ENCODE data around the gene KHK. TPM values are rescaled to one million over a fixed set of nuclear protein-coding genes. Genes with fewer than 3 reads are reported as not detected.
"Not testable (repeated sequence)": the region's sequence is repeated elsewhere in the genome, so short reads cannot be mapped to it uniquely, and the experiment has no call there.

KHK gene
- total and polyA plus RNA-seq, 3 experiments from 2014 or later, result 6.5 to 17.8 (median 14.5) TPM

- Histone ChIP-seq H3K27me3 (ENCODE audit: insufficient read depth, low read length, poor library complexity, severe bottlenecking) (no peaks in the 10 kb centered on the region), H3K9me3 (ENCODE audit: low read length) (no peaks in the 10 kb centered on the region), H3K4me1 (ENCODE audit: insufficient read depth, low read length) (peaks cover 45% of the 10 kb centered on the region), H3K27ac (ENCODE audit: low read depth, low read length) (peak overlapping the region; percentile 38), H3K4me3 (ENCODE audit: low read length) (peak overlapping the region; percentile 60), H3K36me3 (ENCODE audit: insufficient read depth, low read length) (peaks cover 26% of the 10 kb centered on the region)
- peaks cover 62 to 80% (median 76%) of the 10 kb centered on the region in 3 donors for H3K4me1 Mint-ChIP-seq
- DNase-seq, result peak in 2 of 5 donors; percentile 16 to 68
- H3K9me3 Mint-ChIP-seq, result no peaks in the 10 kb centered on the region
- POLR2A ChIA-PET, result interaction anchor here (0.6 to 2.8 kb wide), 11 partner anchors 10 to 62 kb away, joined by 3 to 58 read pairs (median 5); partner anchors contain the start of genes ABHD1, AGBL5, PREB and TMEM214
- peak overlapping the region; percentile 61 to 95 (median 88) for H3K27ac Mint-ChIP-seq
- CTCF ChIA-PET, result interaction anchor here (0.7 to 2.9 kb wide), 7 partner anchors 9 to 22 kb away, joined by 3 to 11 read pairs (median 6); partner anchors contain the start of genes AGBL5 and KHK
- peak overlapping the region; percentile 74 to 91 (median 82) for H3K4me3 Mint-ChIP-seq
- H3K27me3 Mint-ChIP-seq, result no peaks in the 10 kb centered on the region
- peaks cover 0 to 35% (median 4%) of the 10 kb centered on the region in 3 donors for H3K36me3 Mint-ChIP-seq
Measured at GRCh38 chr2:27071990-27072830, 14.4 kb upstream of the KHK start.

GRCh38 chr2:27072920-27073319 is 13.7 kb upstream of the KHK start:
- Histone ChIP-seq H3K27ac (ENCODE audit: low read depth, low read length) (no peak overlapping the region), H3K27me3 (ENCODE audit: insufficient read depth, low read length, poor library complexity, severe bottlenecking) (no peaks in the 10 kb centered on the region), H3K9me3 (ENCODE audit: low read length) (no peaks in the 10 kb centered on the region), H3K36me3 (ENCODE audit: insufficient read depth, low read length) (peaks cover 26% of the 10 kb centered on the region), H3K4me1 (ENCODE audit: insufficient read depth, low read length) (peaks cover 45% of the 10 kb centered on the region), H3K4me3 (ENCODE audit: low read length) (no peak overlapping the region)
- Mint-ChIP-seq H3K27me3 (peaks cover 0 to under 1% of the 10 kb centered on the region in 2 donors), H3K27ac (peak overlapping the region; percentile 14 to 95 (median 78)), H3K9me3 (no peaks in the 10 kb centered on the region), H3K4me3 (peak overlapping the region; percentile 74 to 91 (median 82)), H3K4me1 (peaks cover 61 to 73% (median 70%) of the 10 kb centered on the region in 3 donors), H3K36me3 (peaks cover 0 to 28% (median 4%) of the 10 kb centered on the region in 3 donors)
- CTCF ChIA-PET, result interaction anchor here (0.7 to 2.9 kb wide), 3 partner anchors 8 to 22 kb away, joined by 4 to 10 read pairs (median 7); partner anchors contain the start of gene KHK
- POLR2A ChIA-PET, result interaction anchor here (0.8 to 2.8 kb wide), 2 partner anchors 9 to 22 kb away, joined by 3 to 37 read pairs; no protein-coding TSS in a partner anchor
- no peak for DNase-seq

GRCh38 chr2:27073782-27074181 is 12.8 kb upstream of the KHK start:
- H3K4me1 ChIP-seq (ENCODE audit: insufficient read depth, low read length), result peaks cover 45% of the 10 kb centered on the region
- DNase-seq, result no peak
- Mint-ChIP-seq H3K4me3 (peak overlapping the region in 5 of 7 donors; percentile 1 to 91 (median 42)), H3K27ac (peak overlapping the region in 7 of 8 donors; percentile 2 to 93 (median 55)), H3K36me3 (peaks cover 0 to 19% (median 4%) of the 10 kb centered on the region in 3 donors), H3K9me3 (no peaks in the 10 kb centered on the region), H3K27me3 (peaks cover 0 to 2% of the 10 kb centered on the region in 2 donors), H3K4me1 (peaks cover 54 to 64% (median 62%) of the 10 kb centered on the region in 3 donors)
- no peaks in the 10 kb centered on the region for H3K9me3 ChIP-seq (ENCODE audit: low read length)
- H3K4me3 ChIP-seq (ENCODE audit: low read length), result no peak overlapping the region
- H3K27me3 ChIP-seq (ENCODE audit: insufficient read depth, low read length, poor library complexity, severe bottlenecking), result no peaks in the 10 kb centered on the region
- CTCF ChIA-PET, result interaction anchor here (1.4 to 2.9 kb wide), 3 partner anchors 14 to 23 kb away, joined by 3 to 10 read pairs (median 4); partner anchors contain the start of genes AGBL5 and KHK
- peaks cover 18% of the 10 kb centered on the region for H3K36me3 ChIP-seq (ENCODE audit: insufficient read depth, low read length)
- POLR2A ChIA-PET, result interaction anchor here (3.2 kb wide), 1 partner anchor 23 kb away, joined by 13 read pairs; the partner anchor contains the start of gene AGBL5
- H3K27ac ChIP-seq (ENCODE audit: low read depth, low read length), result peak overlapping the region; percentile 1

GRCh38 chr2:27074738-27075565 is 11.6 kb upstream of the KHK start:
- peak; percentile 42 to 68 (median 53) for DNase-seq
- Mint-ChIP-seq H3K4me1 (peaks cover 42 to 53% (median 50%) of the 10 kb centered on the region in 3 donors), H3K36me3 (peaks cover 0 to 8% (median 0%) of the 10 kb centered on the region in 3 donors), H3K27ac (peak overlapping the region; percentile 72 to 93 (median 88)), H3K27me3 (peaks cover 0 to 2% of the 10 kb centered on the region in 2 donors), H3K9me3 (no peaks in the 10 kb centered on the region), H3K4me3 (peak overlapping the region; percentile 16 to 83 (median 62))
- ChIA-PET POLR2A (interaction anchor here (0.6 to 3.2 kb wide), 5 partner anchors 11 to 293 kb away, joined by 3 to 13 read pairs (median 4); partner anchors contain the start of genes AGBL5 and KHK), CTCF (interaction anchor here (1.4 to 2.9 kb wide), 3 partner anchors 13 to 24 kb away, joined by 3 to 10 read pairs (median 4); partner anchors contain the start of genes AGBL5 and KHK)
- Histone ChIP-seq H3K27me3 (ENCODE audit: insufficient read depth, low read length, poor library complexity, severe bottlenecking) (no peaks in the 10 kb centered on the region), H3K4me1 (ENCODE audit: insufficient read depth, low read length) (peaks cover 36% of the 10 kb centered on the region), H3K36me3 (ENCODE audit: insufficient read depth, low read length) (peaks cover 8% of the 10 kb centered on the region), H3K9me3 (ENCODE audit: low read length) (no peaks in the 10 kb centered on the region), H3K4me3 (ENCODE audit: low read length) (peak overlapping the region; percentile 12), H3K27ac (ENCODE audit: low read depth, low read length) (no peak overlapping the region)

GRCh38 chr2:27075566-27075871 is 11.1 kb upstream of the KHK start:
- Mint-ChIP-seq H3K4me3 (peak overlapping the region; percentile 16 to 83 (median 62)), H3K27ac (peak overlapping the region; percentile 72 to 93 (median 88)), H3K4me1 (peaks cover 41 to 50% (median 44%) of the 10 kb centered on the region in 3 donors)
- H3K27ac ChIP-seq (ENCODE audit: low read depth, low read length); H3K9me3 ChIP-seq (ENCODE audit: low read length); H3K36me3 Mint-ChIP-seq; H3K27me3 Mint-ChIP-seq; H3K27me3 ChIP-seq (ENCODE audit: insufficient read depth, low read length, poor library complexity, severe bottlenecking); DNase-seq; H3K9me3 Mint-ChIP-seq; CTCF ChIA-PET; H3K36me3 ChIP-seq (ENCODE audit: insufficient read depth, low read length): not testable (repeated sequence)
- H3K4me1 ChIP-seq (ENCODE audit: insufficient read depth, low read length), result peaks cover 34% of the 10 kb centered on the region
- H3K4me3 ChIP-seq (ENCODE audit: low read length), result peak overlapping the region; percentile 12
- POLR2A ChIA-PET, result interaction anchor here (0.7 to 3.2 kb wide), 3 partner anchors 10 to 46 kb away, joined by 4 to 13 read pairs (median 6); partner anchors contain the start of genes AGBL5 and KHK

- Mint-ChIP-seq H3K27ac (peak overlapping the region in 5 of 8 donors; percentile 20 to 85 (median 63)), H3K27me3 (peaks cover 0 to 2% of the 10 kb centered on the region in 2 donors), H3K4me3 (peak overlapping the region in 3 of 7 donors; percentile 1 to 43 (median 10)), H3K9me3 (no peaks in the 10 kb centered on the region), H3K36me3 (no peaks in the 10 kb centered on the region), H3K4me1 (peaks cover 41 to 49% (median 44%) of the 10 kb centered on the region in 3 donors)
- CTCF ChIA-PET, result no interaction called here
- Histone ChIP-seq H3K27ac (ENCODE audit: low read depth, low read length) (no peak overlapping the region), H3K4me3 (ENCODE audit: low read length) (no peak overlapping the region), H3K36me3 (ENCODE audit: insufficient read depth, low read length) (no peaks in the 10 kb centered on the region), H3K4me1 (ENCODE audit: insufficient read depth, low read length) (peaks cover 37% of the 10 kb centered on the region), H3K9me3 (ENCODE audit: low read length) (no peaks in the 10 kb centered on the region), H3K27me3 (ENCODE audit: insufficient read depth, low read length, poor library complexity, severe bottlenecking) (no peaks in the 10 kb centered on the region)
- POLR2A ChIA-PET, result interaction anchor here (3.2 kb wide), 1 partner anchor 25 kb away, joined by 13 read pairs; the partner anchor contains the start of gene AGBL5
- DNase-seq, result no peak
Measured at GRCh38 chr2:27076323-27076722, 10.2 kb upstream of the KHK start.

- peaks cover 43 to 51% (median 46%) of the 10 kb centered on the region in 3 donors for H3K4me1 Mint-ChIP-seq
- Histone ChIP-seq H3K36me3 (ENCODE audit: insufficient read depth, low read length) (no peaks in the 10 kb centered on the region), H3K9me3 (ENCODE audit: low read length) (no peaks in the 10 kb centered on the region), H3K27me3 (ENCODE audit: insufficient read depth, low read length, poor library complexity, severe bottlenecking) (no peaks in the 10 kb centered on the region), H3K27ac (ENCODE audit: low read depth, low read length) (no peak overlapping the region), H3K4me1 (ENCODE audit: insufficient read depth, low read length) (peaks cover 42% of the 10 kb centered on the region), H3K4me3 (ENCODE audit: low read length) (no peak overlapping the region)
- no peaks in the 10 kb centered on the region for H3K9me3 Mint-ChIP-seq
- CTCF ChIA-PET, result no interaction called here
- peak overlapping the region in 4 of 8 donors; percentile 33 to 84 (median 60) for H3K27ac Mint-ChIP-seq
- H3K36me3 Mint-ChIP-seq, result no peaks in the 10 kb centered on the region
- H3K4me3 Mint-ChIP-seq, result no peak overlapping the region
- peaks cover 0 to 2% of the 10 kb centered on the region in 2 donors for H3K27me3 Mint-ChIP-seq
- DNase-seq, result no peak
- POLR2A ChIA-PET, result no interaction called here
Measured at GRCh38 chr2:27077231-27077630, 9.3 kb upstream of the KHK start.
